GM23248 (cell line): ENCODE data around the gene CPA5.

Experiments used
- EZH2 ChIP-seq: fragments of 200-600 bp; sonication (generic); IDR thresholded peaks from 2 replicates; pipeline ENCODE4 v1.6.1; 2018; ENCODE audit warnings: antibody characterized with exemption, mild to moderate bottlenecking; ENCODE audit not compliant: insufficient read depth, poor library complexity, severe bottlenecking
- EZH2phosphoT487 ChIP-seq: fragments of 200-600 bp; sonication (generic); IDR thresholded peaks from 2 replicates; pipeline ENCODE4 v1.6.1; 2018; ENCODE audit warnings: antibody characterized with exemption, moderate library complexity, mild to moderate bottlenecking, low read depth; ENCODE audit not compliant: insufficient read depth

DNA sequence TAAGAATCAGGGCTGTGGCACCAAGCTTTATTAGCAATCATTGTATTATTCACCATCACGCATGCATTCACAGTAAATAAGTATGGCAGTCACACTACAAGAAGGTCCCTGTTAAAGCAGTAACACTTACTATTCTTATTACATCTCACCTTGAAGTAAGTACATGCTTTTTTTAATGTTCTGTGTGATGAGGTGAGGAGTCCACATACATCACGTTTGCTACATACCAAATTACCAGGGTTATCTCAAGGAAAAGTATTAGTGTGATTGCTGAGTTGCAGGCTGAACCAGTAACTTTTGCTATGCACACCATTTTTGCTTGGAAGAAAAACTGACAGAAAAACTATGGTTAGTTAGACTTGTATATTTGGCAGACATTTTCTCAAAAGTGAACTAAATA lies 60.4 kb downstream of the CPA5 start:
- no peak for TF ChIP-seq EZH2phosphoT487
- TF ChIP-seq EZH2 = no peak
